Bronchial smooth muscle cell (primary cell): Measurements from ENCODE around the gene SLC41A3. TPM values are rescaled to one million over a fixed set of nuclear protein-coding genes. Genes with fewer than 3 reads are reported as not detected.

ENCODE experiments used
- total RNA-seq: library from RNA; depleted of rRNA; stranded (reverse); fragments of >200 nt; gene quantifications from 2 replicates; pipeline ENCODE4 v1.2.1, GENCODE V29; 2014

SLC41A3 gene
- total RNA-seq, result 38.9 and 51.8 TPM in 2 replicates

DNA sequence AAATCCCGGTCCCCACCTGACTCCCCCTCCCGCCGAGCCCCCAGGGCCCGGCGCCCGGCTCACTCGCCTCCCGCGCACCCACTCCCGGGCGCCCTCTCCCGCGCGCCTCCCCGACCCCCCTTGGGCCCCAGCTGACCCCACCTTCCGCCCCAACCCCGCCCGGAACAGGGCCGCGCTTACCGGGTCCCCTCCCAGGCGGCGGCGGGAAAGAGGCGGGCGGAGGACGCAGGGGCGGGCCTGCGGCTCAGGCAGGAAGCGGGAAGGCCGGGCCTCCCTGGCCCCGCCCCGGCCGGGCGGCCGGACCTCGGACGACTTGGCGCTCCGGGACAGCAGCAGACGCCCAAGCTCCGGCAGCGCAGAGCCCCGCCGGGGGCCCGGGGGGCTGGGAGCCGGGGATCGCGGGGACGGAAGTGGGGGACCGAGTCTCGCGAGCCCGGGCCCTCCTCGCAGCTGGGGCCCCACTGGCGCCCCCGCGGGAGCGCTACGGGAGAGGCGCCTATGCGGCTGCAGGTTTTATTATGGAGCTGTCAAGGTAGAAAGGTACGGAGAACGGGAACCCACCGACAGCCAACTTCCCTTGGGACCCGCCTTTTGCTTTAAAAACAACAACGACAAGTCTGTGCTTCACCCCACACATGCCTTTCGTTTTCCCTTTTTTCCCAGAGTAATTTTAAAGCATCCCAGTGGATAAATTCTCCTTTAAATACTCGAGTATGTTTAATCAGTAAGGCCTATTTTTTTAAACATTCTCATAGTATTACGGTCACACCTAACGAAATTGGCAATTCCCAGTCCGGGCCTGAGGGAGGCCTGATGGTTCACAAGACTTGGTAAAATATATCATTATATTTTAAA is at the start of gene SLC41A3:
TSS of gene SLC41A3 (minus strand) at position 212 of the 855 bp plus-strand sequence. CDS start 15,905 bp downstream, outside the sequence.

GRCh38 chr3:125968701-125969592 is 115.0 kb downstream of the SLC41A3 start, which contains the start of gene ROPN1B:
Gene ROPN1B, plus strand, starts transcription at chr3:125969178. Its CDS starts 2,877 bp downstream, at chr3:125972055.

Other genes with a start within 250 kb of the SLC41A3 start
- not detected in 2 replicates for gene ROPN1B, start 114.9 kb downstream of the SLC41A3 start, total RNA-seq
- not detected in 2 replicates for gene ALDH1L1, start 96.5 kb upstream of the SLC41A3 start, total RNA-seq